Thyroid gland (tissue), 4 donors: ENCODE data around the gene MOSPD3.

Experiments
- POLR2A ChIP-seq, 2 donors: fragments of 450-650 bp; IDR thresholded peaks; one replicate each; pipeline ENCODE4 v1.6.1; 2017; ENCODE audit warnings: antibody characterized with exemption in 2 of 2, mild to moderate bottlenecking in 2 of 2, moderate library complexity in 1 of 2
- TF ChIP-seq, protein P1 (sequence below), 6 experiments: fragments of 200-600 bp in 3 of 6; fragments of 450-650 bp in 3 of 6; sonication (generic) in 3 of 6; IDR thresholded peaks; one replicate each; pipeline ENCODE4 v1.5.1; 2016 to 2019; ENCODE audit warnings: antibody characterized with exemption in 6 of 6, mild to moderate bottlenecking in 2 of 6, inconsistent platforms in 1 of 6, moderate library complexity in 1 of 6

DNA sequence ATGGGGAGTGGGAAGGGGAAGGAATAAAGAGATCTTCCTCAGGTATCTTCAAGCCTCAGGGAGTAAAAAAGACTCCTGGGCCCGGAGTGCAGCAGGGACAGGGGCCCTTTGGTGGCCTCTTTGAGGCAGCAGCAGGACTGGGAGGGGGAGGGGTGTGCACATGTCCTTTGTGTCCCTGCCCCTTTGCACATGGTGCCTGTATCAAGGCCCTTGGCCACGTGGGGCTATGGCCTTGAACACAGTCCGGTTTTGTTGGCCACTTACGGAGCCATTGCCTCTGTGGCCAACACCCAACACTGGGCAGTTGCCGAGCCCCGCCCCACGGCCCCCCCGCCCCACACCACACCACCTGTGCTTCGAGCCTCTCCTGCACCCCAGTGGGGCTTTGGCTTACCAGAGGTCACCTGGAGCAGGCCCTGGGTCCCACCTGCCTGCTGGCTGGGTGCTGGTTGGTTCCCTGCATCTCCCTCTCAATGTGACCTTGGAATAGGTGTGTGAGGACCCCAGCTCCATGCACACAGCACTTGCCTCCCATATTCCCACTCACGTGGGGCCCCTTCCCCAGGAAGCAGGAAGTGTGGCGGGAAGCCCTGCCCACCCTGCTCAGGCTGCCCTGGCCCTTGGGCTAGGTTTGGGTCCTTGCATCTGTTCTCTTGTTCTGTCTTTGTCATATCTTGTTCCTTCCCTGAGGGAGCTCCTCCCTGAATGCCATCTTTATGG, 44.0 kb upstream of the MOSPD3 start:
- TF ChIP-seq, protein P1, sequence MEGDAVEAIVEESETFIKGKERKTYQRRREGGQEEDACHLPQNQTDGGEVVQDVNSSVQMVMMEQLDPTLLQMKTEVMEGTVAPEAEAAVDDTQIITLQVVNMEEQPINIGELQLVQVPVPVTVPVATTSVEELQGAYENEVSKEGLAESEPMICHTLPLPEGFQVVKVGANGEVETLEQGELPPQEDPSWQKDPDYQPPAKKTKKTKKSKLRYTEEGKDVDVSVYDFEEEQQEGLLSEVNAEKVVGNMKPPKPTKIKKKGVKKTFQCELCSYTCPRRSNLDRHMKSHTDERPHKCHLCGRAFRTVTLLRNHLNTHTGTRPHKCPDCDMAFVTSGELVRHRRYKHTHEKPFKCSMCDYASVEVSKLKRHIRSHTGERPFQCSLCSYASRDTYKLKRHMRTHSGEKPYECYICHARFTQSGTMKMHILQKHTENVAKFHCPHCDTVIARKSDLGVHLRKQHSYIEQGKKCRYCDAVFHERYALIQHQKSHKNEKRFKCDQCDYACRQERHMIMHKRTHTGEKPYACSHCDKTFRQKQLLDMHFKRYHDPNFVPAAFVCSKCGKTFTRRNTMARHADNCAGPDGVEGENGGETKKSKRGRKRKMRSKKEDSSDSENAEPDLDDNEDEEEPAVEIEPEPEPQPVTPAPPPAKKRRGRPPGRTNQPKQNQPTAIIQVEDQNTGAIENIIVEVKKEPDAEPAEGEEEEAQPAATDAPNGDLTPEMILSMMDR (IDR thresholded peaks at IDR 0.05) = no peak
- no peak for TF ChIP-seq POLR2A (IDR thresholded peaks at IDR 0.05)
